T-helper 17 cell (primary cell): ENCODE measurements around the gene GPRIN2. TPM values are rescaled to one million over a fixed set of nuclear protein-coding genes. Genes with fewer than 3 reads are reported as not detected.

Experiments used
- ATAC-seq: fragments of 150-1000 bp; cut with Tn5 transposase; 2 replicates; pipeline ENCODE4 v1.10.0; 2021; ENCODE audit warnings: mild to moderate bottlenecking, moderate library complexity
- DNase-seq, 3 donors: peaks; one replicate each; pipeline versions ENCODE4 v3.0.0 to v3.0.0-alpha.2; 2020 to 2021
- H3K9me3 ChIP-seq: one replicate; pipeline ENCODE4 v1.7.0; 2013; ENCODE audit warnings: low read length, mild to moderate bottlenecking; ENCODE audit not compliant: control insufficient read depth, poor library complexity, severe bottlenecking
- H3K27ac Mint-ChIP-seq: one replicate; pipeline ENCODE4 v1.8.0; 2022; ENCODE audit warnings: mild to moderate bottlenecking, moderate library complexity, mixed read lengths
- H3K27me3 Mint-ChIP-seq: one replicate; pipeline ENCODE4 v1.8.0; 2022; ENCODE audit warnings: mixed read lengths
- H3K36me3 Mint-ChIP-seq: one replicate; pipeline ENCODE4 v1.8.0; 2022; ENCODE audit warnings: low read depth, mixed read lengths
- H3K4me1 Mint-ChIP-seq: one replicate; pipeline ENCODE4 v1.8.0; 2022; ENCODE audit warnings: mild to moderate bottlenecking, mixed read lengths
- H3K4me3 Mint-ChIP-seq: one replicate; pipeline ENCODE4 v1.8.0; 2022; ENCODE audit warnings: mild to moderate bottlenecking, moderate library complexity, mixed read lengths
- total RNA-seq, 4 donors: library from RNA in 2 of 4; stranded (reverse) in 2 of 4; gene quantifications; one replicate each; pipeline ENCODE4 v1.2.3 and lab custom pipeline; 2022 to 2026

Gene GPRIN2
- total RNA-seq, 2 donors from 2014 or later: not detected

DNA sequence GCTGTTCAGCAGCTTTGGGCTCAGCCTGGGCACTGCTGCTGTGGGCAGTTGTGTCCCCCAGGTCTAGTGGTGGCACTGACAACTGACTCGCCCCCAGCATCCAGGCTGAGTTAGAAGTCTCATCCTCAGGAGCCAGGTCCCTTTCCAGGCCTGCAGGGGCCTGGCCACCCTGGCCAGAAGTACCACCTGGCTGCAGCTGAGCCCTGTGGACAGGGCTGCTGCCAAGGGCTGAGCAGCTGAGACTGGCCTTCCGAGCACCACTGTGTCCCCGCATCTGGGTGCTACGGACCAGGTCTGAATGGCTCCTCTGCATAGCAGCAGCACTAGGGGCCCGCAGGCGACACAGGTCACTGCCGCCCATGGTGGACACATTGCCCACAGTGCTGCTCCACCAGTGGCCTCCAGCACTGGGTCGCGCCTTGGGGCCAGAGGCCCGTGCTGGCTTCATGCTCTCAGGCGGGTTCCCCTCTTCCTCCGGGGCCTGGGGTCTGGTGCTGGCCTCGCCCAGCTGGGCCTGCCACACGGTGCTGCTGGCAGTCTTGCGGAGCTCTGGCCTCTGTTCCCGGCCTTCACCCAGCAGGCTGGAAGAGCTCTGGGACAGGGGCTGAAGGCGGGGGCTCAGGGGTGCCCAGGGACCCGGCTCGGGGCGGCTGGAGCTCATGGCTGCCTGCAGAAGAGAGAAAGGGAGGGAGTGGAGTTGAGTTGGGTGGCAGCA, 6.2 kb downstream of the GPRIN2 start:
- no peak overlapping the region for H3K4me3 Mint-ChIP-seq
- ATAC-seq: peak; percentile 9

GRCh38 chr10:46549171-46550075, 7.0 kb downstream of the GPRIN2 start:
- no peak overlapping the region for H3K4me3 Mint-ChIP-seq
- no peak overlapping the region for H3K27ac Mint-ChIP-seq
- H3K27me3 Mint-ChIP-seq: no peaks in the 10 kb centered on the region
- no peaks in the 10 kb centered on the region for H3K9me3 ChIP-seq
- DNase-seq: peak in 1 of 3 donors; percentile 14
- no peaks in the 10 kb centered on the region for H3K4me1 Mint-ChIP-seq
- no peak for ATAC-seq
- no peaks in the 10 kb centered on the region for H3K36me3 Mint-ChIP-seq

More for the DNA sequence above, 6.2 kb downstream of the GPRIN2 start:
- DNase-seq: peak in 1 of 3 donors; percentile 10
- Mint-ChIP-seq H3K4me1 (no peaks in the 10 kb centered on the region), H3K27me3 (no peaks in the 10 kb centered on the region), H3K36me3 (no peaks in the 10 kb centered on the region), H3K27ac (no peak overlapping the region)
- H3K9me3 ChIP-seq: no peaks in the 10 kb centered on the region

- peak in 1 of 3 donors; percentile 9 for DNase-seq
- H3K4me1 Mint-ChIP-seq: no peaks in the 10 kb centered on the region
Observed at GRCh38 chr10:46548498-46549090, 7.9 kb downstream of the GPRIN2 start.

DNA sequence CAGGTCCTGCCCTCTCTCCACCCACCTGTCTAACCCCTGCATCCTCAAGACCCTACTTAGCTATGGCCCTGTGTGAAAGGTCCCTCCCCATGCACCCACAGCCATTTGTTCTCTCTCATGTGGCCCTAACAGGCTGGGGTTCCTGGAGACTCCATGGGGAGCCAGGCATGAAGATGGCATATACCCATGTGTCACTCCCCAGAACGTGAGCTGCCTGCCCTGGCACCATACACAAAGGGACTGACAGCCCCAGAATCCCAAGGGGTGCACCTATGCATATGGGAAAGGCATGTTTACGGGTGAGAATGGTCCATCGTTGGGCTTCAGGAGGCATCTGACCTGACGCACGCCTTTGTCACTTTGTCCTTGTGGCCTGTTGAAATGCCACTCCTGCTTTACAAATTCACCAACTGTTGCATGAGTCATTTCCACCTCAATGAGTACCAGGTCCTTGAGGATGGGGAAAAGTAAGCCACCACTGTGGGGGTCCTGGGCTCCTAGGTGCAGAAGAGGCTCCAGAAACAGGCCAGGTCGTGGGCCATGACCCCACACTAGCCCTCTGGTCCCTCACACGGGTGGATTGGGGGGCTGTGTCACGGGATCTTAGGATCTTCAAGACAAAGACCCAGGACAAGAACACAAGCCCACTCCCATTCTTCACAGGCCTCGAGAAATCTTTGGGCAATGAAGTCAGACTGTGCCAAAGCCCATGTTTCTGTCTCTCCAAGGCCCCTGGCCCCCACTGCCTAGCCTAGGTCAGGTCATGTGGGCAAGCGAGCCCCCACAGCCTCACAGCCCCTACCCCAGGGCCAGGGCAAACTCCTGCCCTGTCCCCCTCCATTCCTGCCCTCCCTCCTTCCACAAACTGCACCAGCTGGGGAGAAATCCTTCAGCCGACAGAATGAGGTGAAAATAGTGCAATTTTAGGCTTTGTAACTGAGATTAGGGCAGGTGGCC, 8.6 kb downstream of the GPRIN2 start:
- Mint-ChIP-seq H3K27ac (no peak overlapping the region), H3K36me3 (peaks cover 2% of the 10 kb centered on the region), H3K4me1 (no peaks in the 10 kb centered on the region), H3K4me3 (no peak overlapping the region), H3K27me3 (no peaks in the 10 kb centered on the region)
- DNase-seq (peak in 1 of 3 donors; percentile 8), ATAC-seq (no peak)
- H3K9me3 ChIP-seq: no peaks in the 10 kb centered on the region

More at GRCh38 chr10:46548498-46549090, 7.9 kb downstream of the GPRIN2 start:
- H3K36me3 Mint-ChIP-seq: no peaks in the 10 kb centered on the region
- H3K27ac Mint-ChIP-seq: no peak overlapping the region
- no peak for ATAC-seq
- H3K27me3 Mint-ChIP-seq: no peaks in the 10 kb centered on the region
- no peak overlapping the region for H3K4me3 Mint-ChIP-seq
- no peaks in the 10 kb centered on the region for H3K9me3 ChIP-seq

DNA sequence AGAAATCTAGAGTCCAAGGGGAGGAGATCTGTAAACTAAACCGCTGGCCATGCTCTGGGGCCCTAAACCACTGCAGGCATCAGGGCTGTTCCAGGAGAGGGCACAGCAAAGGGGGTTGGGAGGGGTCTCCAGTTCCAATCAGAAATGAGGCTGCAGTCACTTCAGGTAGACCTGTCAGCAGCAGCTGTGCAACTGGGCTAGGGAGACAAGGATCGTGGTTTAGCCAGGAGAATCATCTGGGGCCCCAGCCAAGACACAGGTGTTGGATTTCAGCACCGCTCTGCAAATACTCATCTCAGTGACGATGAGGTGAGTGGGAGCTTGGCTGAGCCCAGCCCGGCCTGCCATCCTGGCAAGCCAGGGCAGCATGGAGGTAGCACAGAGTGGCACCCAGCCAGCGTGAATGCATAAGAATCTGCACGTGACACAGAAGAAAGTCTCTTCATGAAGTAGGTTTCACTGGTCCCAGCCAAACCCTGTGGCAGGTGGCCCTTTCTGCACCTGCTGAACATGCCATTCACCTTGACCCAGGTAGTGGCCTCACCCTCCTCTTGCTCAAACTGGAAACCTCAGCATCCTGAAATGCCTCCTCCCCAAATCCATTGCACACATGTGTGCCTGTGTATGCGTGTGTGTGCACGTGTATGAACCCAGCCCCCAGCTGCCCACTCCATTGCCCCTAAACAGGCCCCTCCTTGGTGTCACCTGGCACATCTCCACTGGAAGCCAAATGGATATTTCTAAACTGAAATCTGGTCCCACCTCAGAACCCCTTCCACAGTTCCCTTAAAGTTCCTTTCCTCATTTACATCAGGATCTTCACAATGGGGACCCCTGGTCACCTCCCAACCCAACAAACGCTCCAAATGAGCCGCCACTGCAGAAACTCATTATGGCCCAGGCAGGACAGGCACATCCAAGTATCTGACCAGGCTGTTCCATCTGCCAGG, 9.6 kb downstream of the GPRIN2 start:
- H3K9me3 ChIP-seq: no peaks in the 10 kb centered on the region
- peak in 1 of 3 donors; percentile 11 for DNase-seq
- no peaks in the 10 kb centered on the region for H3K4me1 Mint-ChIP-seq
- ATAC-seq: no peak
- no peaks in the 10 kb centered on the region for H3K27me3 Mint-ChIP-seq
- H3K4me3 Mint-ChIP-seq: no peak overlapping the region
- no peak overlapping the region for H3K27ac Mint-ChIP-seq
- H3K36me3 Mint-ChIP-seq: peaks cover 2% of the 10 kb centered on the region

GRCh38 chr10:46545861-46546590, 10.4 kb downstream of the GPRIN2 start:
- Mint-ChIP-seq H3K4me1 (no peaks in the 10 kb centered on the region), H3K36me3 (peaks cover 2% of the 10 kb centered on the region), H3K4me3 (no peak overlapping the region), H3K27me3 (no peaks in the 10 kb centered on the region), H3K27ac (no peak overlapping the region)
- no peak for DNase-seq
- no peaks in the 10 kb centered on the region for H3K9me3 ChIP-seq
- ATAC-seq: no peak

DNA sequence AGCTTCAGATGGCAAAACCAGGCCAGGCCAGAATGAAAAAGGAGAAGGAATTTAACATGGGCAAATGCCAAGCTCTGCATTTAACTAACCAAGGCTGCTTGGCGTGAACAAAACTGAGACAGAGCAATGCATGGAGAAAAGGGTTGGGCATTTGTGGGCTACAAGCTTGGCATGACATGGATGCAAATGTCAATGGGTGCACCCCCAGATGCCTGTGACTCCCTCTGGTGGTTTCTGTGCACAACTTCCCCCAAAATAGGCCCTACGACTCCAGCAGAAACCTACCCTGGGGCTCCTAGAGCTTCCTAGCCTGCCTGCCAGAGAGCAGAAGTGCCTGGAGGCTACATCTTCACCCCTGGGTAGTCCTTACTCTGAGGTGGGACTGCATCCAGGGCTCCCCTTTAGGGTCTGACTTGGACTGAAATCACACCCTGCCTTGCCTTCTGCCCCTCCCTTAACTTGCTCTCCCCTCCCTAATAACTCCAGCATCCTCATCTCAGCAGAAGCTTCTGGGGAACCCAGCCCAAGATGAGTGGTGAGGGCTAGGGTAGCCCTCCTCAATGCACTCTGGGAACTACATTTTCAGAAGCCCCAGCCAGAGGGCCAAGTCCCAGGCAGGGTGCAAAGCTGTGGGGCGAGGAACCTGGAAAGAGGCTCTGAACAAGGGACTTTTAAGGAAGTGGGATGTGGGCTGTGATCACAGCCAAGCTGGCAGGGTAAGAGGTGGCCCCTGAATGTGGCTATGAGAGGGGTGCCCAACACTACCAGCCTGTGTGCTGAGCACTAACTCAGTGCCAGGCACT, 11.3 kb downstream of the GPRIN2 start:
- Mint-ChIP-seq H3K27me3 (peaks cover 7% of the 10 kb centered on the region), H3K36me3 (peaks cover 5% of the 10 kb centered on the region), H3K4me1 (peaks cover 6% of the 10 kb centered on the region), H3K4me3 (no peak overlapping the region), H3K27ac (no peak overlapping the region)
- ATAC-seq: no peak
- DNase-seq: no peak
- no peaks in the 10 kb centered on the region for H3K9me3 ChIP-seq

GRCh38 chr10:46543466-46544377, 12.7 kb downstream of the GPRIN2 start:
- Mint-ChIP-seq H3K4me1 (peaks cover 6% of the 10 kb centered on the region), H3K27me3 (peaks cover 19% of the 10 kb centered on the region), H3K36me3 (peaks cover 5% of the 10 kb centered on the region), H3K4me3 (no peak overlapping the region), H3K27ac (no peak overlapping the region)
- peak in 1 of 3 donors; percentile 9 for DNase-seq
- ATAC-seq: no peak
- H3K9me3 ChIP-seq: no peaks in the 10 kb centered on the region

DNA sequence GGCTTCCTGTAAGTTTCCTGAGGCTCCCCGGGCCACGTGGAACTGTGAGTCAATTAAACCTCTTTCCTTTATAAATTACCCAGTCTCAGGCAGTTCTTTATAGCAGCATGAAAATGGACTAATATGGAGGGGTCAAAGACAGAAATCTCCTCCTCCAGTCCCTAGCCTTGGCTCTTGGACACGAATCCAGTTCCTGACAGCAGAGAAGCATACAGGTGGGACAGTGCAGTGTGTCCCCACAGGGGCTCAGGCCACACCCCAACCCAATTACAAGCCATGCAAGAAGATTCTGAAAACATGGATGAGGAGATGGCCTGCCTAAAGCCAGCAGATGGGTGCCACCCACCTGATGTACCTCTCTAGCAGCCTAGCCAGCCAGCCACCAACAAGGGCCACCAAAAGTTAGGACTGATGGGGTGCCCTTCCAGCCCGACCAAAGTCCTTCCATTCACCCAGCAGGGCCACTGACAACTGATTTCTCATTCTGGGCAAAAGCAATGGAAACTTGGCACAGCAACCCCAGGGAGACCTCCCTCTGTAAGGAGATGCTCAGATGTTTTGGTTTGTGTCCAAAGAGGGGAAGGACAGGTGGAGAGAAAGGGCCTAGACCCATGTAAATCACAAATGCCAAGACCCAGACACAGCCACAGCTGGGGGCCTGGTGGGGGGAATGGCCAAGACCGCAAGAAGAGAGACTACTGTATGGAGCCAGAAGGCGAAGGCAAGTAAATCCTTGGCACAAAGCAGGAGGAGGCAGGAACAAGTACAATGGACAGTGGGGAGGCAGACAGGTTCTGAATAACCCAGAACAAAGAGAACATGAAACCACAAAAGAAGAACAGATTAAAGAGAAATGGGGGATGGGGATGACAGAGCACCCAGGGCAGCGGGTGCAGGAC, 13.6 kb downstream of the GPRIN2 start:
- peak in 1 of 3 donors; percentile 7 for DNase-seq
- Mint-ChIP-seq H3K27me3 (peaks cover 28% of the 10 kb centered on the region), H3K27ac (no peak overlapping the region), H3K4me3 (no peak overlapping the region), H3K4me1 (peaks cover 6% of the 10 kb centered on the region), H3K36me3 (peaks cover 5% of the 10 kb centered on the region)
- no peaks in the 10 kb centered on the region for H3K9me3 ChIP-seq
- no peak for ATAC-seq
